ENCODE measurements around the gene DLL3. TPM values are rescaled to one million over a fixed set of nuclear protein-coding genes. Genes with fewer than 3 reads are reported as not detected.
"Not testable (repeated sequence)": the region's sequence is repeated elsewhere in the genome, so short reads cannot be mapped to it uniquely, and the experiment has no call there.

DLL3 gene, protein sequence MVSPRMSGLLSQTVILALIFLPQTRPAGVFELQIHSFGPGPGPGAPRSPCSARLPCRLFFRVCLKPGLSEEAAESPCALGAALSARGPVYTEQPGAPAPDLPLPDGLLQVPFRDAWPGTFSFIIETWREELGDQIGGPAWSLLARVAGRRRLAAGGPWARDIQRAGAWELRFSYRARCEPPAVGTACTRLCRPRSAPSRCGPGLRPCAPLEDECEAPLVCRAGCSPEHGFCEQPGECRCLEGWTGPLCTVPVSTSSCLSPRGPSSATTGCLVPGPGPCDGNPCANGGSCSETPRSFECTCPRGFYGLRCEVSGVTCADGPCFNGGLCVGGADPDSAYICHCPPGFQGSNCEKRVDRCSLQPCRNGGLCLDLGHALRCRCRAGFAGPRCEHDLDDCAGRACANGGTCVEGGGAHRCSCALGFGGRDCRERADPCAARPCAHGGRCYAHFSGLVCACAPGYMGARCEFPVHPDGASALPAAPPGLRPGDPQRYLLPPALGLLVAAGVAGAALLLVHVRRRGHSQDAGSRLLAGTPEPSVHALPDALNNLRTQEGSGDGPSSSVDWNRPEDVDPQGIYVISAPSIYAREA
- 1 to 10 TPM; 1.6 TPM for total RNA-seq

DNA sequence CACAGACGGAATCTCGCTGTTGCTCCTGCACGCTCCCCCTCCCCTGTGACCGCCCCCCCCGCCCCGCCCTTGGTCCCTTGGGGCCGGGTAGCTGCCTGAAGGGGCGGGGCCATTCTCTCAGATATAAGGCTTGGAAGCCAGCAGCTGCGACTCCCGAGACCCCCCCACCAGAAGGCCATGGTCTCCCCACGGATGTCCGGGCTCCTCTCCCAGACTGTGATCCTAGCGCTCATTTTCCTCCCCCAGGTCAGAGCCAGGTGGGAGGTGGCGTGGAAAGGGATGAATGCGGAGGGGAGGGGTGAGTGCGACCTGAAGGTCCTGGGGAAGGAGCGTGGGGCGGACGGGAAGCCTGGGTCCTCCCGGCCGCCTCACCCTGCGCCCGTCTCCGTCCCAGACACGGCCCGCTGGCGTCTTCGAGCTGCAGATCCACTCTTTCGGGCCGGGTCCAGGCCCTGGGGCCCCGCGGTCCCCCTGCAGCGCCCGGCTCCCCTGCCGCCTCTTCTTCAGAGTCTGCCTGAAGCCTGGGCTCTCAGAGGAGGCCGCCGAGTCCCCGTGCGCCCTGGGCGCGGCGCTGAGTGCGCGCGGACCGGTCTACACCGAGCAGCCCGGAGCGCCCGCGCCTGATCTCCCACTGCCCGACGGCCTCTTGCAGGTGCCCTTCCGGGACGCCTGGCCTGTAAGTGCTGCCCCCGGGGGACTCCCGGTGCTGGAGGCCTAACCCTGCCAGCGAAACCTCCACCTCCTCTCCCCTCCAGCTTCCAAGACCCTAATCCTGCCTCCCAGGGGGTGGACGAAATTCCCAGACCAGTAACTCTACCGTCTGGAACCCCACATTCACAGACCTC, at the start of gene DLL3:
DLL3 (plus strand) TSS at position 150 of the 845 bp plus-strand sequence; CDS start at position 178, 28 bp downstream.
- ChIA-PET CTCF (interaction anchor here (0.5 to 1.6 kb wide), 7 partner anchors 12 to 425 kb away, joined by 3 to 5 read pairs (median 3); partner anchors contain the start of gene EID2B), POLR2A (interaction anchor here (0.7 to 1.0 kb wide), 2 partner anchors 63 to 64 kb away, joined by 3 to 5 read pairs; partner anchors contain the start of gene RPS16)

DNA sequence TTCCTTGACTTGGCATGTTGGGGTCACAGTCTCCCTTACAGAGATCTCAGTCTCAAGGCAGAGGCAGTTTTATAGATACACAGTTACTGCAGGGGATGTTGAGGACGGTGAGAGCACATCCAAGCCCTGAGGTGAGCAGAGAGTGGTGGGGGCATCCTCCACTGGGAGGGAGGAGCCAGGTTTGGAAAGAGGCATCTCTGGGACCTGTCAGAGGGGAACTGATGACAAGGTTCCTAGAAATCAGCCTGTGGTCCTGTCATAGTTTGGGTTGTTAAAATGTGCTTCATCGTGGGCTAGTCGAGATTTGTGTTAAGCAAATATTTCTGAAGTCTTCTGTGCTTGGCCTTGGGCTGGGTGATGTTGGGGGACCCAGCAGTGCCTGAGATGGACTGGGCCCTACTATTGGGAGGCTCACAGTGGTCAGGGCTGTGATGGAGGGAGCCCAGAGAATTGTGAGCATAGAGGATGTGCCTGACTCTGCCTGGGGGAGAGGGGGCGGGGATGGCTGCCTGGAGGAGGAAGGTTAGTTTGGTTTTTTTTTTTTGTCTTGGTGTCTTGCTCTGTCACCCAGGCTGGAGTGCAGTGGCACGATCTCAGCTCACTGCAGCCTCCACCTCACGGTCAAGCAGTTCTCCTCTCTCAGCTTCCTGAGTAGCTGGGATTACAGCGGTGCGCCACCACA, 49.5 kb upstream of the DLL3 start:
- POLR2A ChIA-PET = interaction anchor here (5.6 kb wide), 1 partner anchor 16 kb away, joined by 110 read pairs; the partner anchor contains the start of gene RPS16
- CTCF ChIA-PET = interaction anchor here (1.2 kb wide), 1 partner anchor 83 kb away, joined by 3 read pairs; the partner anchor contains the start of gene EID2B

DNA sequence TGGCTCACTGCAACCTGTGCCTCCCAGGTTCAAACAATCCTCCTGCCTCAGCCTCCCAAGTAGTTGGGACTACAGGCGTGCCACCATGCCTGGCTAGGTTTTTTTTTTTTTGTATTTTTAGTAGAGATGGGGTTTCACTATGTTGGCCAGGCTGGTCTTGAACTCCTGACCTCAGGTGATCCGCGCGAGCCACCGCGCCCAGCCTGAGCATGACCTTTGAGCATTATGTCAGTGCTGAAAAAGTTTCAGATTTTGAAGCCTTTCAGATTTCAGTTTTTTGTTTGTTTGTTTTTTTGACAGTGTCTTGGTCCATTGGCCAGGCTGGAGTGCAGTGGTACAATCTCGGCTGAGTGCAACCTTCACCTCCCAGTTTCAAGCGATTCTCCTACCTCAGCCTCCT, 47.5 kb upstream of the DLL3 start:
- POLR2A ChIA-PET, CTCF ChIA-PET: not testable (repeated sequence)

DNA sequence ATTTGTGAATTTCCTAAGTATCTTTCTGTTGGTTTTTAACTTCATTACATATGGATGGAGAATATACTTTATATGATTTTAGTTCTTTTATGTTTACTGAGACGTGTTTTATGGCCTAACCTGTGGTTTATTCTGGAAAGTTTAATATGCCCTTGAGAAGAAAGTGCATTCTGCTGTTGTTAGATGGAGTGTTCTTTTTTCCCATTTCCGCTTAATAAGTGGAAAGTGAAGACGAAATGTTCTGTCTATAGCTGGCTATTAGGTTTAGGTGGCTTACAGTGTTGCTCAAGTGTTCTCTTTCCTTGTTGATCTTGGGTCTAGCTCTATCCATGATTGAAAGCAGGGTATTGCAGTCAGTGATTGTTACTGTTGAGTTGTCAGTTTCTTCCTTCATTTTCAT, 35.3 kb upstream of the DLL3 start:
- POLR2A ChIA-PET = no interaction called here
- CTCF ChIA-PET = interaction anchor here (0.6 to 0.9 kb wide), 3 partner anchors 12 to 47 kb away, joined by 4 to 5 read pairs (median 4); no protein-coding TSS in a partner anchor

DNA sequence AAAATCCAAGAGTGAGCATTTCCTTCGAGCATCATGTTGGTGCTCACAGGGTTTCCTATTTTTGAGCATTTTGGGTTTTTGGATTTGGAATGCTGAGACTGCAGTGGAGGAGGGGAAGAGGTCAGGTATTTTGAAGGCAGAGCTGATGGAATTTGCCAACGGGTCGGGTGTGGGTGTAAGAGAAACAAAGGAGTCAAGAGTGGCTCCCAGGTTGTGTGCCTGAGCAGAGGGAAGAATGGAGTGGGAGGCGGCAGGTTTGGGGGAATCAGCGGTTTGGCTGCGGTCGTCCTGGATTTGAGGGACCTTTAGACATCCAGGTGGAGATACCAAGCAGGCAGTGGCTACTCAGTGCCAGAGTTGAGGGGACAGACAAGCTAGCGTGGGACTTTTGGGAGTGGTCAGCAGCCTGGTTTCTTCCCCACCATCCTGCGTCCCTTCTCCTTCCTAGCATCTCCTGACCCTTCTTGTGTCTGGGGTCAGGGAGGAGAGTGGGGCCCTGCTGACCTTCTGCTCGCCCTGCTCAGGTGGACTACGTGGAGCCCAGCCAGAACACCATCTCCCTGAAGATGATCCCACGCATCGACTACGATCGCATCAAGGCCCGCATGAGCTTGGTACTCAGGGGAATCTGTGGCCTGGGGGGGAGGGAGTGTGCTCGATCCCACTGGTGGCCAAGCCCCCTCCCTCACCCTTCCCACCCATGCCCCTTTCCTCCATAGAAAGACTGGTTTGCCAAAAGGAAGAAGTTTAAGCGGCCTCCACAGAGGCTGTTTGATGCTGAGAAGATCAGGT, 32.6 kb upstream of the DLL3 start:
- POLR2A ChIA-PET = no interaction called here
- CTCF ChIA-PET = no interaction called here

DNA sequence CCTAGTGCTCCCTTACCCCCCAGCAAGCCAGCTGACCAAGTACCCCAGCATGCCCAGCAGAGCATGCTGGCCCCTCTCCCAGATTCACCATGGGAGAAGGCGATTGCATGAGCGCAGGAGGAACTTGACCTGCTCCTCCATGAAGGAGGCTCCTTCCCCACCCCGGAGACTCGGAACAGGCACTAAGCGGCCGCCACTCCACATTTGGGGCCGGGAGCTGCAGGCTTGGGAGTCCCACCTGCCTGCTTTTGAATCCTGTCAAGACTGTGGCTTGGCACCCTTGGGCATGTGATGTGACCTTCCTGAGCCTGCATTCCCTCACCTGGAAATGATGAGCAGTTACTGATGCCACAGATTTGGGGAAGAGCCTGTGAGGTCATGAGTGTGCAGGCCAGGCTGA, 30.8 kb upstream of the DLL3 start:
- POLR2A ChIA-PET = no interaction called here
- CTCF ChIA-PET = no interaction called here

DNA sequence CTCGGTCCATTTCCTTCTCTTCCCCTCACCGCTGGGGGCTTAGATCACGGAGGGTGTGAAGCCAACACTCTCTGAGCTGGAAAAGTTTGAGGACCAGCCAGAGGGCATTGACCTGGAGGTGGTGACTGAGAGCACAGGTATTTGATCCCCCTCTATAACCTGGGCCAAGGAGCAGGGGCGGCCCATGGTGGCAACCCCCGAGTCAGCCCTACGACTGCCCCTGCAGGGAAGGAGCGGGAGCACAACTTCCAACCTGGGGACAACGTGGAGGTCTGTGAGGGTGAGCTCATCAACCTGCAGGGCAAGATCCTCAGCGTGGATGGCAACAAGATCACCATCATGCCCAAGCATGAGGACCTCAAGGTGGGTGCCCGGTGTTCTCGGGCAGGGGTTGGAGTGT, 29.7 kb upstream of the DLL3 start:
- ChIA-PET CTCF (interaction anchor here (1.0 kb wide), 1 partner anchor 70 kb away, joined by 3 read pairs; no protein-coding TSS in a partner anchor), POLR2A (no interaction called here)

DNA sequence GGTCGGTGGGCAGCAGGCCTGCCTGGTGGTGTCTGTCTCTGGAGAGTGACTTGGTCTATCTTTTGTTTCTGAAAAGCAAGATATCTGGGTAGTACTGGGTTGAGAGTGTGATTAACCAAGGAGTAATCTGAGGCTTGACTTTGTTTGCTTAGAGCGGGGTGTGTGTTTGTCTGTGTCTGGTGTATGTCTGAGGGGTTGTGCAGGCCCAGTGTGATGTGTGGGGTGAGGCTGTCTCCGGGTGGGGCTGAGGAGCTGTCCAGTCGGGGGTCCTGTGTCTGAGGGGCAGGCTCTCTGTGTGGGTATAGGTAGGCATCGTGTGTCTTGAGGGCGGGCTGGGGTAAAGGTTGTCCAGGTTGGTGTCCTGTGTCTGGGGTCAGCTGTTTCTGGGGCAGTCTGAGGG, 29.2 kb upstream of the DLL3 start:
- ChIA-PET CTCF (interaction anchor here (0.7 to 1.0 kb wide), 2 partner anchors 63 to 70 kb away, joined by 3 read pairs; partner anchors contain the start of gene EID2B), POLR2A (interaction anchor here (0.6 to 1.4 kb wide), 2 partner anchors 11 to 262 kb away, joined by 3 to 5 read pairs; partner anchors contain the start of gene TIMM50)

DNA sequence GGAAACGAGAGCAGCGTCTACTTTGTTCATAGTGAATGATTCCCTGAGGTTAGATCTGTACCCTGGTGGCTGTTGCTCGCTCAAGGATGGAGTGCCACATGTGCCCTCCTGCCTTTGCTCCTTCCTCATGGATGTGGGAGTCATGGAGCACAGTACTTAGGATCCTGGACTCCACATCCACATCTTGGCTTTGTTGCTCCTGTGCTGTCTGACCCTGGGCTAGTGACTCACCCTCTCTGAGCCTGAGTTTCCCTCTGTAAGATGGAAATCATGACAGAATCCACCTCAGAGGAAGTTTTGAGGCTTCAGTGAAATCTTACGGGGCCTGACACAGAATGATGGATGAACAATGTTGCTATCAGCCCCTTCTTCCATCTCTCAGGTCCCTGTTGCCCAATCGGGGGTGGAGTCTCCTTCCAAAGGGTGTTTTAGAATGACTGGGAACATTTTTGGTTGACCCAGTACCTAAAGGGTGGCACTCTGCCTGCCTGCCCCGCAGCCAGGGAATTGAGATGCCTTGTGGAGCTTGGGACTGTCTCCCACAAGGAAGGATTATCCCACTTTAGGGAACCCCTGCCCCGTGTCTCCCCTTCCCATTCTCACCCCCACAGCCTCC, 27.9 kb upstream of the DLL3 start:
- POLR2A ChIA-PET = interaction anchor here (1.4 kb wide), 1 partner anchor 10 kb away, joined by 5 read pairs; the partner anchor contains the start of gene TIMM50
- CTCF ChIA-PET = no interaction called here

DNA sequence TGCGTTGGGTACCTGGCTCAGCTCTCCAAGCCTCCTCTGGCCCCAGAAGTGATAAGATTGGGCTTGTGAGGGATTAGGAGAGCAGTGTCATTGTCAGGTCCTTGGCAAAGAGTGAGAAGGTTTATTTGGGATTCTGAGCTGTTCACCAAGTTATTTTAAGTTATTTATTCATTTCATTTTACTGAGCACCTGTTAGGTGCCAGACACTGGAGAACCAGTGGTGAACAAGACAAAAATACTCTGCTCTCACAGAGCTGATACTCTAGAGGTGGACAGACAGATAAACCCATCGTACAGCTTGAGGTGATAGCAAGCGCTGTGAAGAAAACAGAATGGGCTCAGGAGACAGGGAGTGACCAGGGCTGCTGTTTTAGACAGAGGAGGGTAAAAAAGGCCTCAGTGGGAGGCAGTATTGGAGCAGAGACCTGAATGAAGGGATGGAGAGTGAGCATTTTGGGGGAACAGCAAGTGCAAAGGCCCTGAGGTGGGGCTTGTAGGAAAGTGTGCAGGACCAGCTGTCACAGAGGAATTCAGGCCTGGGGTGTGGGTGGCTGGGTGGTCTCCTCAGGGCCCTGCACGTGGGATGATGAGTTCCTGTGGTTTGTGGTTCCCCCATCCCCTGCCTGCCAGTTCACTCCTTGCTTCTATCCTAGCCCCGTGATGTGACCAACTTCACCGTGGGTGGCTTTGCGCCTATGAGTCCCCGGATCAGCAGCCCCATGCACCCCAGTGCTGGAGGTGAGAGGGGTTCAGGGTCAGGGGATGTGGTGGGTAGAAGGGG, 26.8 kb upstream of the DLL3 start:
- POLR2A ChIA-PET = no interaction called here
- CTCF ChIA-PET = interaction anchor here (0.9 kb wide), 1 partner anchor 10 kb away, joined by 3 read pairs; no protein-coding TSS in a partner anchor

DNA sequence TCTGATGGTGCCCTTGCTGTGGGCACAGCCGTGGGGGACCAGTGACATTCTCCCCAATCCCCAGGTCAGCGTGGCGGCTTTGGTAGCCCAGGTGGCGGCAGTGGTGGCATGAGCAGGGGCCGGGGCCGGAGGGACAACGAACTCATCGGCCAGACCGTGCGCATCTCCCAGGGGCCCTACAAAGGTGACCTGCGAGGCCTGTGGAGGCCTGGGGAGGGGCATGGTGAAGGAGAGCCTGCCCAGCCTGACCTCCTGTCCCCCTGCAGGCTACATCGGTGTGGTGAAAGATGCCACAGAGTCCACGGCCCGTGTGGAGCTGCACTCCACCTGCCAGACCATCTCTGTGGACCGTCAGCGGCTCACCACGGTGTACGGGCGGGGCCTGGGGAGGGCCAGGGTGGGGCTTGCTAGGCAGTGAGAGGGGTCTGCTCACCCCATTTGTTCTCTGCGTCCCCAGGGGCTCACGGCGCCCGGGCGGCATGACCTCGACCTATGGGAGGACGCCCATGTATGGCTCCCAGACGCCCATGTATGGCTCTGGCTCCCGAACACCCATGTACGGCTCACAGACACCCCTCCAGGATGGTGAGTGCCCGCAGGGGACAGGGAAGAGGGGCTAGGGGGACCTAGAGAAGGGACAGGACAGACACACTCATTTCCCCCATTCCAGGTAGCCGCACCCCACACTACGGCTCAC, 25.9 kb upstream of the DLL3 start:
- ChIA-PET CTCF (interaction anchor here (2.0 kb wide), 1 partner anchor 13 kb away, joined by 4 read pairs; no protein-coding TSS in a partner anchor), POLR2A (no interaction called here)

DNA sequence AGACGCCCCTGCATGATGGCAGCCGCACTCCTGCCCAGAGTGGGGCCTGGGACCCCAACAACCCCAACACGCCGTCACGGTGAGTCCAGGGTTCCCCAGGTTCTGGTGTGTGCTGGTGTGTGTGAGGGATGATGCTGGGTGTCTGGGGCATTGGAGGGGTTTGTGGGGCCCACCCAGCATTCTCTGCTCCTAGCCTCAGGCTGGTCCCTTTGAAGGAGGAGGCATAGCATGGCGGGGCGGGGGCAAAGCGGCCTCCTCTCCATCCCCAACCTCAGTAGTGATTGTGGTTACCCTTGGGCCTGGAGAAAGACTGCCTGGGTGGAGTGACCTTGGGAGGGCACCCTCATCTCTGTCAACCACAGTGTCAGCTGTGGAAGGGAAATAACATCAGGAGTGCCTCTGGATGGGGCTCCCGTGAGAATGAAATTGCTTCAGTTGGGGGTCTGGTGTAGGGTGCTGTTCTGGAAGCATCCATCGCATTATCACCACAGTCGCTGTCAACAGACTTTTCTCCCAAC, 25.2 kb upstream of the DLL3 start:
- CTCF ChIA-PET = interaction anchor here (0.7 to 2.0 kb wide), 11 partner anchors 13 to 61 kb away, joined by 3 to 8 read pairs (median 3); partner anchors contain the start of gene SUPT5H
- POLR2A ChIA-PET = no interaction called here

DNA sequence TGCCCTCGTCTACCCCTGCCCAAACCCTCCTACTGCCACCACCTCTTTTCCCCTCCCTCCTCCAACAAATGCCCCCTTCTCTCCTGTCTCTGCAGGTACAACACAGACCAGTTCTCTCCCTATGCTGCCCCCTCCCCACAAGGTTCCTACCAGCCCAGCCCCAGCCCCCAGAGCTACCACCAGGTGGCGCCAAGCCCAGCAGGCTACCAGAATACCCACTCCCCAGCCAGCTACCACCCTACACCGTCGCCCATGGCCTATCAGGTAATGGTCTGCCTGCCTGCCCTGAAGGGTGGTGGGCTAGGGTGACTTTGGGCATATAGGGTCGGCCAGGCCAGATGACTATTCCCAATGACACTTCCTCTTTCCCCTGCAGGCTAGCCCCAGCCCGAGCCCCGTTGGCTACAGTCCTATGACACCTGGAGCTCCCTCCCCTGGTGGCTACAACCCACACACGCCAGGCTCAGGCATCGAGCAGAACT, 24.6 kb upstream of the DLL3 start:
- ChIA-PET POLR2A (no interaction called here), CTCF (interaction anchor here (0.7 to 2.0 kb wide), 16 partner anchors 8 to 60 kb away, joined by 3 to 8 read pairs (median 4); partner anchors contain the start of genes EID2B and SUPT5H)

DNA sequence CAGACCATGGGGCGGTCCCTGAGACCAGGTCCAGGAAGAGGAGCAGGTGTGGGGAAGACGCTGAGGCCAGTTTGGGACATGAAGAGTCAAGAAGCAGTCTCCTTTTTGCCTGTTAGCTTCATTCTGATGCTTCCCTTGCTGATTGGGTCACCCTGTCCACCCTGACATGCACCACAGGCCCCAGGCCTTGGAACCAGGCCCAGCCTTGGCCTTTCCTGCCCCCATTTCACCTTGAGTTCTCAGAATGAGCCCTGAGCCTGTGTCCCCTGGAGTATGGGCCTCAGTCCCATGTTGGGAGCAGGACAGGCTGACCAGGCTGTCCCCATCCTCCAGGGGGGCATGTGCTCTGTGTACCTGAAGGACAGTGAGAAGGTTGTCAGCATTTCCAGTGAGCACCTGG, 23.0 kb upstream of the DLL3 start:
- ChIA-PET POLR2A (no interaction called here), CTCF (interaction anchor here (0.8 to 1.4 kb wide), 5 partner anchors 13 to 58 kb away, joined by 3 to 7 read pairs (median 3); partner anchors contain the start of gene RPS16)

DNA sequence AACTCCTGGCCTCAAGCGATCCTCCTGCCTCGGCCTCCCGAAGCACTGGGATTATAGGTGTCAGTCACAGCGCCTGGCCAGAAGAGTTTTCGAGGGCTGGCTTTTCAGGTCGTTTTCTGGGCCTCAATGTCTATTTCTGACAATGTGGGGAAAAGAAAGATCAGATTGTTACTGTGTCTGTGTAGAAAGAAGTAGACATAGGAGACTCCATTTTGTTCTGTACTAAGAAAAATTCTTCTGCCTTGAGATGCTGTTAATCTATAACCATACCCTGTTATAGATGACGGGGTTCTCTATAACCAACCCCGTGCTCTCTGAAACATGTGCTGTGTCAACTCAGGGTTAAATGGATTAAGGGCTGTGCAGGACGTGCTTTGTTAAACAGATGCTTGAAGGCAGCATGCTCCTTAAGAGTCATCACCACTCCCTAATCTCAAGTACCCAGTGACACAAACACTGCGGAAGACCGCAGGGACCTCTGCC, 19.4 kb upstream of the DLL3 start:
- POLR2A ChIA-PET, CTCF ChIA-PET: not testable (repeated sequence)

DNA sequence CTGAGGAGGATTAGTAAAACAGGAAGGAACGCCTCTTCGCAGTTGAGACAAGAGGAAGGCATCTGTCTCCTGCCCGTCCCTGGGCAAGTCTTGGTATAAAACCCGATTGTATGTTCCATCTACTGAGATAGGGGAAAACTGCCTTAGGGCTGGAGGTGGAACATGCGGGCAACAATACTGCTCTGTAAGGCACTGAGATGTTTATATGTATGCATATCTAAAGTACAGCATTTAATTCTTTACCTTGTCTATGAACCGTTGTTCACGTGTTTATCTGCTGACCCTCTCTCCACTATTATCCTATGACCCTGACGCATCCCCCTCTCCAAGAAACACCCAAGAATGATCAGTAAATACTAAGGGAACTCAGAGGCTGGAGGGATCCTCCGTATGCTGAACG, 18.8 kb upstream of the DLL3 start:
- POLR2A ChIA-PET = interaction anchor here (0.8 to 1.2 kb wide), 2 partner anchors 10 to 48 kb away, joined by 5 read pairs; no protein-coding TSS in a partner anchor
- CTCF ChIA-PET = no interaction called here
